SK-N-MC (cell line): ENCODE measurements around the gene TNKS2.

Experiments used
- EZH2 ChIP-seq: fragments of 200-600 bp; sonication (generic); IDR thresholded peaks from one replicate; pipeline ENCODE4 v1.6.1; 2017; ENCODE audit warnings: antibody characterized with exemption
- FOXP2 ChIP-seq: optimal IDR thresholded peaks from 2 replicates; pipeline ENCODE3; 2011; ENCODE audit warnings: mild to moderate bottlenecking, moderate library complexity; ENCODE audit not compliant: insufficient read depth; ENCODE audit errors: extremely low read length, control extremely low read depth
- POLR2AphosphoS5 ChIP-seq: IDR thresholded peaks from 2 replicates; pipeline ENCODE4 v1.6.1; 2012; ENCODE audit warnings: mild to moderate bottlenecking, low read depth, low read length, borderline replicate concordance

- TF ChIP-seq EZH2 (no peak), POLR2AphosphoS5 (no peak), FOXP2 (no peak)
Measured at GRCh38 chr10:91778485-91778884, 19.7 kb upstream of the TNKS2 start.
